GM21786 (cell line): ENCODE measurements around the gene ZNF569.
"Not testable (repeated sequence)": the region's sequence is repeated elsewhere in the genome, so short reads cannot be mapped to it uniquely, and the experiment has no call there.

Experiments used
- ATAC-seq: cut with Tn5 transposase; IDR thresholded peaks from one replicate; pipeline ENCODE4 v1.9.1; 2021; ENCODE audit not compliant: unreplicated experiment

ZNF569 gene

GRCh38 chr19:37466798-37467607, at the start of gene ZNF569:
ZNF569 (minus strand) TSS chr19:37467444; CDS start chr19:37444921, 22,523 bp downstream.
- peak; percentile 60 for ATAC-seq

DNA sequence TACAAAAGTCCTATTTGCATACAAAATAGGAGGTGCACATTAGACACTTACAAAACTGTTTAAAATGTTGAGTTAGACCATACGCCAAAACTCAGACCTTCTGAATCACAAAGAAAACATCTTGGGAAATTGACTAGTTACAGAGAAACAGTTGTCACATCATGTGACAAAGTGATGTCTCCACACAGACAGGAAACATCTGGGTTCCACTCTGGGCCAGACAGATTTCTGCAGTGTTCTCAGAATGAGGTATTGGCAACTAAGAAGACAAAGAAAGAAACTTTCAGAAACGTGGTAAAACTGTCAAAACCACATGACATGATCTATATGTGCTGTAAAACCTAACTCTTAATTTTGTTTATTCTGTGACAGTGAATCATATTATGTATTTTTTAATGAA, 46.2 kb upstream of the ZNF569 start:
- ATAC-seq: no peak

- no peak for ATAC-seq
Observed at GRCh38 chr19:37511821-37512220, 44.6 kb upstream of the ZNF569 start.

DNA sequence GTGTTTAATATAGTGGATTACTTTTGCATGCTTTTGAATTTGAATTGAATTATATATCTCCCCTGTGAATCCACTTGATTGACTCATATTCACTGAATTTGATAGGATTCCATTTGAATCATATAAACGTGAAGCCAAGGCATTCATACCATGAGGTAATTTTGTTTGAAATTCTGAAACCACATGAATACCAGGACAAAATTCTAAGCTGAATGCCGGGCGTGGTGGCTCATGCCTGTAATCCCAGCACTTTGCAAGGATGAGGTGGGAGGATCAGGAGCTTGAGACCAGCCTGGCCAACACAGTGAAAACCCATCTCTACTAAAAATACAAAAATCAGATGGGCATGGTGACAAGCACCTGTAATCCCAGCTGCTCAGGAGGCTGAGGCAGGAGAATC, 43.9 kb upstream of the ZNF569 start:
- no peak for ATAC-seq

- ATAC-seq: no peak
Observed at GRCh38 chr19:37507167-37507464, 39.9 kb upstream of the ZNF569 start.

DNA sequence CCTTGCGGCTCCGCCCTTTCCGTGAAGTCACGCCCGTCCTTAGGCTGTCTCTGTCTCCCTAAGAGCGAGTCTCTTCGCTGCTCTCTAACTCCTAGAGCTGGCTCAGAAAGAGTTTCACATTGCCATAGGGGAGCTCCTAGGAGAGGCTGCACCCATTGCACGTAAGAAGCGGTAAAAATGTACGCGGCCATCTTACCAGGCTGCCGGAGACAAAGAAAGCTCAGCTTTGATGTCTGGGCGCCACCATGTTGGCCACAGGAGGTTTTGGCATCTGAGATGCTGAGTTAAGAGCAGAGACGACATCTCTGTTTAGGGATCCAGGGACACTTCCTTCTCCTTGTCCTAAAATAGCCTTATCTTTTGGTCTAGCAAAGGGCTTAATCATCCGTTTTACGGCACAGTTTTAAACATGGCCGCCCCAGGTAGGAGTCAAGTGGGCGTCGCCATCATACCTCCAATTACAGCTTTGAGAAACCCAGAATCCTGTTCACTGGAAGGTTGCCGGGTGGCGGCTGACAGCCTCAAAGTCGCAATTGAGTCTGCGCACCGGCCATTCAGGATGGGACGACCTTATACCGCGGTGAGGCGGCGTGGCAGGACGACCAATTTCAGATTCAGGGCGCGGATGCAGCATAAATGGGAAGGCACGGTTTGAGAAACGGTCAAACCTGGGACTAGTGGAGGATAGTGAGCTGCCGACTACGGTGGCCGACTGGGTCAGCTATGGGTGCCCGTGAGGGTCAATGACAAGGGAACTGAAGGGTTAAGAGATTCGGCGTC, 39.3 kb upstream of the ZNF569 start, which contains the start of gene ZNF793:
Gene ZNF793 (plus strand): TSS at position 553 of the 780 bp plus-strand sequence. CDS start 16,501 bp downstream, outside the sequence.
- peak; percentile 65 for ATAC-seq

DNA sequence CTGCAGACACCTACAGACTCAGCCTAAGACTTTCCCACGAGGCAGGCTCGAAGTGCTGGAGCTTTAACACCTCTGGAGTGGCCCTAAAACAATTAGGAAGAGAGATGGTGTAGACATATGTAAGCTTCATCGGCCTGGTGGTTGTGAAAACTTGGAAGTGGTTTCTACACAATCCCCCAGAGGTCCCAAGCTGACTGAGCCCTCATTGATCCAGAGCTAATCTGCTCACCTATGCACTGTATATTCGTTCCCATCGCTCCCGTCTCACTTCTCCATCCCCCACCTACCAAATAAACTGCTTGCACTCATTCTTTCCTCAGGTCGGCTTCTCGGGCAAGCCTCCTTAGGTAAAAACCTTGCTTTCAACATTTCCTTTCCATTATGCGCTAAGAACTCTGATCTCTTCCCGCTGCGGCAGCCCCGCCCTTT, 38.7 kb upstream of the ZNF569 start:
- ATAC-seq: peak; percentile 24

GRCh38 chr19:37492213-37492612, 25.0 kb upstream of the ZNF569 start:
- no peak for ATAC-seq

DNA sequence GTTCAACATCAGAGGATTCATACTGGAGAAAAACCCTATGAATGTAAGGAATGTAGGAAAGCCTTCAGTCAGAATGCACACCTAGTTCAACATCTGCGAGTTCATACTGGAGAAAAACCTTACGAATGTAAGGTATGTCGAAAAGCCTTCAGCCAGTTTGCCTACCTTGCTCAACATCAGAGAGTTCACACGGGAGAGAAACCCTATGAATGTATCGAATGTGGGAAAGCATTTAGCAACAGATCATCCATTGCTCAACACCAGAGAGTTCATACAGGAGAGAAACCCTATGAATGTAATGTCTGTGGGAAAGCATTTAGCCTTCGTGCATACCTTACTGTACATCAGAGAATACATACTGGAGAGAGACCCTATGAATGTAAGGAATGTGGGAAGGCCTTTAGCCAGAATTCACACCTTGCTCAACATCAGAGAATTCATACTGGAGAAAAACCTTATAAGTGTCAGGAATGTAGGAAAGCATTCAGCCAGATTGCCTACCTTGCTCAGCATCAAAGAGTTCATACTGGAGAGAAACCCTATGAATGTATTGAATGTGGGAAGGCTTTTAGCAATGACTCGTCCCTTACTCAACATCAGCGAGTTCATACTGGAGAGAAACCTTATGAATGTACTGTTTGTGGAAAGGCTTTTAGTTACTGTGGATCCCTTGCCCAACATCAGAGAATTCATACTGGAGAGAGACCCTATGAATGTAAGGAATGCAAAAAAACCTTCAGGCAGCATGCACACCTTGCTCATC, 17.3 kb upstream of the ZNF569 start:
- ATAC-seq: no peak

- no peak for ATAC-seq
Observed at GRCh38 chr19:37472165-37472564, 4.9 kb upstream of the ZNF569 start.

DNA sequence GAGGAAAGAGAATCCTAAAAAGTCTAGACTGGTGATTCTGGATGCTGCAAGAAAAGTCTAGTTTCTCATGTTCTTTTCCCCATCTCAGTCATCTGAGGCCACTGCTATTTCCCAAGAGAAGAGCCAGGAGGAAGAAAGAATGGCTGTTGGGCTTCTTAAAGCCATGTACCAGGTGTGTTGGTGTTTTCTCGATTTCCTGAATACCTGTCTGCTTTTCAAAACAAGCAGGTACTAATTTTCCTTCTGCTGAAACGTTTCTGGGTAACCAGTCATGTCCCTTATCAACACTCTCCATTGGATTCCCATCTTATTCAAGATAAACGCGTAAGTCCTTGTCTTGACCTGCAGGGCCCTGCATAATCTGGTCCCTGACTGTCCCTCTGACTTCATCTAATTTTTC, 3.0 kb upstream of the ZNF569 start:
- ATAC-seq: no peak

DNA sequence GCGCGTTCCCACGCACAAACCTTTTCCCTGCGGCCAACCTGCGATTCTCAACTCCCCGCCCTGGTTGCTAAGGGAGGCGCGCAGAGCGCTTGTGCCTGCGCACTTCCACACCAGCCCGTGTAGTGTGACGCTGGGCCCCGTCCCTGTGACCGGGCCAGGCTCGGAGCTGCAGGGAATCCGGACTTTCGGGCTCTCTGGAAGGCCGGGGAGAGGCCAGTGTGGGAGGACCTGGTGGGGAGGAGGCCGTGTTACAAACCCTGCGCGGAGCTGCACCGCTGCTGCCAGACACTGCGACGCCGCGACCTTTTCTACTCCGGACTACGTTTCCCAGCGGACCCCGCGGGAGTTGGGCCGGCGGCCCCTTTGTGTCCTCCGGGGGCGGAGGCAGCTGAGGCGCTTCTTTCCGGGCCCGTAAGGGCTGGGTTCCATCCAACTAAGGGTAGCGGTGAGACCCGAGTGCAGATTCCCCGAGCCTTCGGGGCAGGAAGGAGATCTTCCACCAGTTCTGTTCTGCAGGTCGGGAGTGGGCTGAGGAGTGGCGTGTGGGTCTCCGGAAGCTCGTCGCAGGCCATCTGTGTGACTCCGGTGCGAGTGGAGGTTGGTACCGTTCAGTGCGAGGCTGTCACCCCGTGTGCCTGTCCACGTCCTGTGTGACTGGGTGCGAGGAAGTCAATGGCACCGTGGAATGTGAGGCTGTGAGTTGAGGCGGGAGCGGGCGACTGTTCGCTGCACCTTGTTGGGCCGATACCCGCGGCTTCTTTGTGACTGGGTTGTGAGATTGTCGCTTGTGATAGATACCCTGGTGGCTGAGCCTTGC, 1.9 kb upstream of the ZNF569 start, which contains the start of gene ZNF570:
Gene ZNF570 (plus strand): TSS at position 396 of the 817 bp plus-strand sequence. CDS start 999 bp downstream, outside the sequence.
- ATAC-seq: peak; percentile 58

DNA sequence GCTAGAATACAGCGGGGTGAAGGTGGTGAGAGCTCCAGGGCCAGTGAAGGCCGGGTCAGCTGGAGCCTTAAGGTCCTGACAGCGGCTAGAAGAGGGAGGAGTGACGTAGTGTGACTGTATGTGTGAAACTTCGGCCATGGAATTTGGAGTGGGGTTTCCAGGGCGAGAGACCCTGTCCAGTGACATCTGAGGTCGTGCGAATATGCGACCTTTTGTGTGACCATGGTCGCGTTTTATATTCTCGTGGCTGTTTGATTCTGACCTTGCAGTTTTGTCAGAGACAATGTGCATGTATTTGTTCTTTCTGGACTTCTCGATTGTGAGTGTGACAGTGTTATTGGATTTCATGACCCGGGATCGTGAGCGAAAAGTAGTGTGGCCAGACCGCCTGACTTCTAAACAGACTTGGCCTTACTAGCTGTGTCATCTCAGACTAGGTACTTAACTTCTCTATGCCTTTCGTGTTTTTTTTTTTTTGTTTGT, 405 bp upstream of the ZNF569 start:
- ATAC-seq: no peak

GRCh38 chr19:37466277-37466797, 907 bp downstream of the ZNF569 start:
- ATAC-seq: no peak

DNA sequence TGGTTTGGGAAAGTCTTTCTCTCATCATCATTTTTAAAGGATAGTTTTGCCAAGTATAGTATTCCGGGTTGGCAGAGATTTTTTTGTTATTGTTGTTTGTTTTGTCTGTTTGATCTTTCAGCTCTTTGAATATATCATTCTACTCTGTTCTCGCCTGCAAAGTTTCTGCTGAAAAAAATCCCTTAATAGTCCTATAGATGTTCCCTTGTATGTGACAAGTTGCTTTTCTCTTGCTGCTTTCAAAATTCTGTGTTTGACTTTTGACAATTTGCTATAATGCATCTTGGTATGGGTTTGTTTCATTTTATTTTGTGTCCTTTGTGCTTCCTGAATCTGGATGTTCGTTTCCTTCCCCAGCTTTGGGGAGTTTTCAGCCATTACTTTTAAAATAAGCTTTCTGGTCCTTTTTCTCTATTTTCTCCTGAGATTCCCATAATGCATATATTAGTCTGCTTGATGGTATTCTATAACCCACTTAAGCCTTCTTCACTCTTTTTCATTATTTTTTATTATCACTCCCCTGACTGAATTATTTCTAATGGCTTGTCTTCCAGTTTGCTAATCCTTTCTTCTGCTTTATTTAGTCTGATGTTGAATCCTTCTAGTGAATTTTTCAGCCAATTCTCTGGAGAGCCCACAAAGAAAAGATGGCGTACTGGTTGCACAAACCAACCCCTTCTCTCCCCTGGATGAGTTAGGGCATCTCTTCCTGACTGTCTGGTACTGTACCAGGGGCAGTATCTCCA, 14.6 kb downstream of the ZNF569 start:
- ATAC-seq: no peak

DNA sequence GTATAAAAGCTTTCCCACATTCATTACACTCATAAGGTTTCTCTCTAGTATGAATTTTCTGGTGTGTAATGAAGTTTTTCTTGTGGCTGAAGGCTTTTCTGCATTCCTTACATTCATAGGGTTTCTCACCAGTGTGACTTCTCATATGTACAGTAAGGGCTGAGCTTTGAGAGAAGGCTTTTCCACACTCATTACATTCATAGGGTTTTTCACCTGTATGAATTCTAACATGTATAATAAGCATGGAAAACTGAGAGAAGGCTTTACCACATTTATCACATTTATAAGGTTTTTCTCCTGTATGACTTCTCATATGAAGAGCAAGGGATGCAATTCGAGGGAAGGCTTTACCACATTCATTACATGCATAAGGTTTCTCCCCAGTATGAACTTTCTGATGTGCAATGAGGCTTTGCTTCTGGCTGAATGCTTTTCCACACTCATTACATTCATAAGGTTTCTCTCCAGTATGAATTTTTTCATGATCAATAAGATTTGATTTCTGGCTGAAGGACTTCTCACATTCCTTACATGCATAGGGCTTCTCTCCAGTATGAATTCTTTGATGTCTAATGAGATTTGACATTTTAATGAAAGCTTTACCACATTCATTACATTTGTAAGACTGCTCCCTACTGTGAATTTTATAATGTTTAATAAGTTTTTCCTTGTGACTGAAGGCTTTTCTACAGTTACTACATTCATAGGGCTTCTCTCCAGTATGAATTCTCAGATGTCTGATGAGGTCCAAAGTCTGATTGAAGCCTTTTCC, 53.7 kb downstream of the ZNF569 start:
- no peak for ATAC-seq

DNA sequence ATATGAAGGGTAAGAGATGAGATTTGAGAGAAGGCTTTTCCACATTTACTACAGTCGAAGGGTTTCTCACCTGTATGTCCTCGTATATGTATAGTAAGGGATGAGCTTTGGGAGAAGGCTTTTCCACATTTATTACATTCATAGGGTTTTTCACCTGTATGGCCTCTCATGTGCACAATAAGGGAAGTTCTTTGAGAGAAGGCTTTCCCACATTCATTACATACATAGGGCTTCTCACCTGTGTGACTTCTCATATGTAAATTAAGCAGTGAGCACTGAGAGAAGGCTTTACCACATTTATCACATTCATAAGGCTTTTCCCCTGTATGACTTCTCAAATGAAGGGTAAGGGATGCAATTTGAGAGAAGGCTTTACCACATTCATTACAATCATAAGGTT, 54.5 kb downstream of the ZNF569 start:
- no peak for ATAC-seq

- not testable (repeated sequence) for ATAC-seq
Observed at GRCh38 chr19:37406140-37406846, 61.0 kb downstream of the ZNF569 start.
